HG02763 (cell line): Measurements from ENCODE around the gene DCC.

Experiments used
- ATAC-seq: cut with Tn5 transposase; IDR thresholded peaks from one replicate; pipeline ENCODE4 v1.9.1; 2021; ENCODE audit warnings: mild to moderate bottlenecking, moderate library complexity; ENCODE audit not compliant: unreplicated experiment

Gene DCC

GRCh38 chr18:53281406-53281805 is 941.4 kb downstream of the DCC start:
- ATAC-seq, result no peak

- no peak for ATAC-seq
Observed at GRCh38 chr18:53283708-53284107, 943.7 kb downstream of the DCC start.

- ATAC-seq, result no peak
Observed at GRCh38 chr18:53305461-53305860, 965.5 kb downstream of the DCC start.

- ATAC-seq, result no peak
Observed at GRCh38 chr18:53319628-53320027, 979.6 kb downstream of the DCC start.

GRCh38 chr18:53322163-53322562 is 982.2 kb downstream of the DCC start:
- no peak for ATAC-seq

GRCh38 chr18:53324353-53324752 is 984.4 kb downstream of the DCC start:
- ATAC-seq, result no peak

- no peak for ATAC-seq
Observed at GRCh38 chr18:53360501-53361443, 1020.8 kb downstream of the DCC start.

GRCh38 chr18:53375621-53376020 is 1035.6 kb downstream of the DCC start:
- ATAC-seq, result no peak

- ATAC-seq, result no peak
Observed at GRCh38 chr18:53380063-53380639, 1040.2 kb downstream of the DCC start.

- no peak for ATAC-seq
Observed at GRCh38 chr18:53382870-53383269, 1042.9 kb downstream of the DCC start.

- no peak for ATAC-seq
Observed at GRCh38 chr18:53385889-53386288, 1045.9 kb downstream of the DCC start.

GRCh38 chr18:53387581-53387980 is 1047.6 kb downstream of the DCC start:
- no peak for ATAC-seq

GRCh38 chr18:53402670-53403069 is 1062.7 kb downstream of the DCC start:
- ATAC-seq, result no peak

GRCh38 chr18:53408271-53408670 is 1068.3 kb downstream of the DCC start:
- ATAC-seq, result no peak

GRCh38 chr18:53411511-53411910 is 1071.5 kb downstream of the DCC start:
- ATAC-seq, result no peak

- ATAC-seq, result no peak
Observed at GRCh38 chr18:53417003-53417402, 1077.0 kb downstream of the DCC start.

GRCh38 chr18:53421869-53422268 is 1081.9 kb downstream of the DCC start:
- ATAC-seq, result no peak

GRCh38 chr18:53422896-53423295 is 1082.9 kb downstream of the DCC start:
- ATAC-seq, result no peak

GRCh38 chr18:53426666-53427184 is 1086.7 kb downstream of the DCC start:
- ATAC-seq, result no peak

GRCh38 chr18:53441761-53442414 is 1101.9 kb downstream of the DCC start:
- no peak for ATAC-seq

GRCh38 chr18:53442415-53442783 is 1102.4 kb downstream of the DCC start:
- no peak for ATAC-seq

- ATAC-seq, result no peak
Observed at GRCh38 chr18:53443336-53443735, 1103.3 kb downstream of the DCC start.
